ELF-1 (cell line): ENCODE results near the gene UTF1.
"Not testable (repeated sequence)": the region's sequence is repeated elsewhere in the genome, so short reads cannot be mapped to it uniquely, and the experiment has no call there.

Experiments used
- DNase-seq: peaks from one replicate; pipeline ENCODE4 v3.0.0-alpha.2; 2016; ENCODE audit warnings: low read depth, low spot score

Gene UTF1

GRCh38 chr10:133265052-133265451 lies 35.0 kb downstream of the UTF1 start:
- DNase-seq: not testable (repeated sequence)

DNA sequence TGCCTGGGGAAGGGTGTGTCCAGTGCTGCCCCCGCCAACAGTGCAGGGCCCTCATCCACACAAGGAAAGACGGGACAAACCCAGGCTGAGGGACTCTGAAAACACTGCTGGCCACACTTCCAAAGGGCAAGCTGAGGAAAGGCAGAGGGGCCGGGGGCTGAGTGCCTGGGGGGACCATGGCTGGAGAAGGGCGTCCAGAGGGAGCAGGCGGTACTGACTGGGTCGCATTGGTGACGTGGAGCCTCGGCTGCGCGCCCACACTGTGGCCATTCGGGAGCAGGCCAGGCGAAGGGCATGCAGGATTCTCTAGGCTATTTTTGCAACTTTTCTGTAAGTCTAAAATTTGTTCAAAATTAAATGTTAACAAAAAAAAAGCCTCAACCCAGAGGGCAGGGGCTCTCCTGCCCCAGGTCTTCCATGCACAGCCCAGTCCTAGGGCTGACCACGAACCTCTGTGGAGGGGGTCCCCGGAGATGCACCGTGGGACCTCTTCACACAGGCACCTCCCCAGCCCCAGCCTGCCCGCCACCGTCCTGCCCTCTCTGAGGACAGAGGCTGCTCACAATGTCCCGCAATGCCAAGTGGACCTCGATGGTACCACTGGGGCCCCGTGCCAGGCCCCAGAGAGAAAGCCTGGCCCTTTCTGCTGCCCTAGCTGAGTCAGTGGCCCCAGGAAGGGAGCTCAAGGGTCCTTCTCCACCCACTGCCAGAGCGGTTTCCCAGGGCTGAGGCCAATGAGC lies 36.2 kb downstream of the UTF1 start:
- no peak for DNase-seq

DNA sequence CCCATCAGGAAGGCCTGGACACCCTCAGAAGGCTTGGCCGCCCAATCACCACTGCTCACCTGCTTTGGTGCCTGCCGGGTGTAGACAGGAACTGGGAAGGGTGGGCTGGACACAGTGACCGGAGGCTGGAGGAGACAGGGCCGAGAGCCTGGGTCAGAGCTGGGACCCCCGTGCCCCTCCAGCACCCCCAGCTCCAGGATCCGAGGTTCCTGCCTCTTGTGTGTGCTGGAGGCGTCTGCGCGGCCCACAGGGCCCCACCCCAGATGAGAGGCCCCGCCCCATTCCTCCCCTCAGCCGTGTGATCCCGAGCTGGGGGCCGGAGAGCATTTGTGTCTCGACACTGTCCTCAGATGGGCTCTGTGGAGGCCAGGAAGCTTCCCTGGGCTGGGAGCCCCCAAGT lies 37.3 kb downstream of the UTF1 start:
- DNase-seq: no peak

- no peak for DNase-seq
These were observed 37.8 kb downstream of the UTF1 start for GRCh38 chr10:133267829-133268228.

GRCh38 chr10:133268532-133268931 lies 38.5 kb downstream of the UTF1 start:
- DNase-seq: no peak

- no peak for DNase-seq
These were observed 39.4 kb downstream of the UTF1 start for GRCh38 chr10:133269367-133269766.

- DNase-seq: no peak
These were observed 40.2 kb downstream of the UTF1 start for GRCh38 chr10:133270204-133270603.

DNA sequence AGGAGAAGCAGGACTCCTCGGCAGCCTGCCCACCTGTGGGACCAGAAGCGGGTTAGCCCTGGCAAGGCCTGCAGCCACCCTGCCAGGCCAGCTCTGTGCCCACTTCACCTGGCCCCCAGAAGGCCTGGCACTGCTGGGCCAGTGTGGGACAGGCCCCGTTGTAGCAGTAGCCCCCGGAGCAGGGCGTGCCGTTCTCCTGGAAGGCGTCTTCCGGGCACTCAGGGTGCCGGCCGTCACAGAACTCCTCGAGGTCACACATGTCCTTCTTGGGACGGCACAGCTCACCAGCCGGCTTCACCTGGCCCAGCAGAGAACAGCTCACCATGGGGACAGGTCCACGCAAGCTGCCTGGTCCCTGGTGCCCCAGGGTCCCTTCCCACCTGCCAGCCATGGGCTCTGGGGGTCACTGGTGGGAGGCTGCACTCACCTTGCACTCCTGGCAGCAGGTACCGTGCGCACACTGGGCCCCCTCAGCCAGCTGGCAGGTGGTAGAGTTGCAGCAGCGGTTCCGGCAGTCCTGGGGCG lies 40.8 kb downstream of the UTF1 start:
- no peak for DNase-seq

GRCh38 chr10:133271521-133272300 lies 41.7 kb downstream of the UTF1 start:
- no peak for DNase-seq

- no peak for DNase-seq
These were observed 42.4 kb downstream of the UTF1 start for GRCh38 chr10:133272301-133272963.

- no peak for DNase-seq
These were observed 43.0 kb downstream of the UTF1 start for GRCh38 chr10:133272964-133273420.

DNA sequence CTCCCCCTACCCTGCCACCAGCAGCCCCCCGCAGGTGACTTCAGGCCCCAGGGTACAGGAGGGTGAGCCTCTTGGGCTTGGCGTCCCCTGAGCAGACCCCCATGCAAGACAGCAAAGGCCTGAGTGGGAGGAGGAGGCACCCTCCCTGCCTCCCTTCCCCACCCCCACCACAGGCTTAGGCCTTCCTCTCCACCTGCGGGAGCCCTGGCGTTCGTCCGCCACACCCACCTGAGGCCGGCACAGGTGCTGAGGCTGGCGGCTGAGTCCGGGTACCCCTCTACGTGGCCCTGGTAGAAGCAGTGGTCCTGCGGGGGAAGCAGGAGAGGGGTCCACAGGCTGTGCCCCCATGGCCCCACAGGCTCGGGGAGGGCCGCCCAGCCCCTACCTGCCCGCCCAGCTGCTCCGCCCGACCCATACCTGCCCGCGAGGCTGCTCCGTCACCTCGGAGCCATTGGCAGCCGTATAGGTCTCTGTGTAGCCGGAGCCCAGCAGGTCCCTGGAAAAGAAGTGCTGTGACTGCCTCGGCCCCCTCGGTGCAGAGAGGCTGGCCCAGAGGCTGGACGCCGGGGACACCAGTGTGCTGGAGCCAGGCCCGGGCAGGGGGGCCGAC lies 43.6 kb downstream of the UTF1 start:
- DNase-seq: no peak

DNA sequence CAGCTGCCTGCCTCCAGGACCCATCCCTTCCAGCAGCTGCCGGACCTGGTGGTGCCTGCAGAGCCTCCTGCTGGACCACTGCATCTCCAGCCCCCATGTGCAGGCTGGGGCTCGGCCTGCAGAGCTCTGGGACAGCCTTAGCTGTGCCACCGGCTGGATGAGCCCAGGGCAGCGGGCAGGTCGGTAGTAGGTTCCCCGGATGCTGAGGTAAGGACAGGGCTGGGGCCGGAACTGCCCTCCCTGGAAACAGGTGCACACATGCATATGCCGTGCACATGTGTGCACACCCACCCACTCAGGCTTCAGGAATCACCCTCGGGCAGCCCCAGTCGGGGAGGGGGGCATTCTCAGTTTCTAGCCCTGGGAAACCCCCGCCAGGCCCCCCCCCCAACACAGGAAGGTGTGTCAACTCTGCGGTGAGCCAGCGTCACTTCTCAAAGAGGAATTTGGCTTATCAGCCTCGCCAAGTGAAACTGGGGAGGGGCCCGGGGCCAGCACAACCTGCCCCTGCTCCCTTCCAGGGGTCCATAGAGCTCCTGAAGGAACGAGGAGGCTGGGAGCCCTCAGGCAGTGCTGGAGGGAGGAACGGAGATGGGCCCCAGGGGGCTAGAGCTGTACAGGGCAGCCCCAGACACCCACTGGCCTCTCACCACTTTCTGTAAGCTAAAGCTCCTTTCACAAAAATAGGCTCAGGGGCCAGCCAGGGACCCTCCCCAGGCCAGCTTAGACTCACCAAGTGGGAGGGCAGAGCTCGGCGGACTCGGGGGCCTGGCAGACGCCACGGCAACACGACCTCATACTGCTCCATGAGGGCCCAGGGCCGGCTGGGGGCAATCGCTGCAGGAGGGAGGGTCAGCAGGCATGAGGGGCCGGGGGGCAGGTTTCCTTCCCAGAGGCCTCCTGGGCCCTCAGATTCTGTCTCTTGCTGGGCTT lies 45.0 kb downstream of the UTF1 start:
- DNase-seq: peak; percentile 57

GRCh38 chr10:133275684-133276092 lies 45.7 kb downstream of the UTF1 start:
- DNase-seq: peak; percentile 50

DNA sequence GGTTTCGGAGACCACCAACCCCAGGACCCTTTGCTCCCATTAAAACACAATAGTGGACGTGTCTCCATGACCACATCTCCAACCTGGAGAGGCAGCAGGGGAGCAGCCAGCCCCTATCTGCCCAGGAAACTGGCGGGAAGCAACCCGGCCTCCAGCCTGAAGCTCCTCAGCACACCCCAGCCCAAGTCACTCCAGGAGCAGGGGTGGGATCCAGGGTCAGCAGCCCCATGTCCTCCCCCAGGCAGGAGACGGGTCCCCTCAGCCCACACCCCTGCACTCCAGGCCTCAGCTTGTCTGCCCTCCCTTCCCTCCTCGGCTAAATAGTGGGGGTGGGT lies 46.0 kb downstream of the UTF1 start:
- peak; percentile 43 for DNase-seq

DNA sequence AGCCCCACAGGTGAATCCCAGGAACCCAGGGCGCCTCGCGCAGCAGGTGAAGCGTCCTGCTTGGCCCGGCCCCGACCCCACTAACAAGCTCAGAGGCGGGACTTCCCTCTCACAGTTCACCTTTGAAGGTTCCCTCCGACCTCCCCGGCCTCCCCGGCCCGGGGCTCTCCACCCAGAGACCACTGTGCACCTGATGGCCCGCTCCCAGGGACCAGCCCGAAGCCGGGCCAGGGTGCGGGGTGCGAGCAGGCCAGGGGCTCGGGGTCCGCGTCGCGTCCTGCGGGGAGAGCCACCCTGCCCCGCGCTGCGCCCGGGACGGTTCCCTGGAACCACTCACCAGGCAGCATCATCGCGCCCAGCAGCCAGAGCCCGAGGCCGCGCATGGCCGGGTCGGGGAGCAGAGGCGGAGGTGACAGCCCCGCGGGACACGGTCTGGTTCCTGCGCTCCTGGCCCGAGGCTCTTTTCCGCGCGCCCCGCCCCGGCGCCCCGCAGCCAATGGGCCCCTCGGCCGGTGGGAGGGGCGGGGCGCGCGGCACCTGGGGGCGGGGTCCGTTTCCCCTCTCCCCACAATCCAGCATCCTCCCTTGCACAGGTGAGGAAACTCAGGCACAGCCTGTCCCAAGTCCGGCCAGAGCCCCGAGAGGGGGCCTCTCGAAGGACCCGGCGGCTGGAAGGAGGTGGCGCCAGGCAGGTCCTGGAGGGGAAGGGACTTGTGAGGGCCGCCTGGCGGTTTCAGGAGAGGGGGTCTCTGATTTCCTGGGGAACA lies 46.6 kb downstream of the UTF1 start, which contains the start of gene ADAM8:
ADAM8 (minus strand) TSS at position 434 of the 767 bp plus-strand sequence; CDS start at position 383, 51 bp downstream.
- DNase-seq: peak; percentile 44

DNA sequence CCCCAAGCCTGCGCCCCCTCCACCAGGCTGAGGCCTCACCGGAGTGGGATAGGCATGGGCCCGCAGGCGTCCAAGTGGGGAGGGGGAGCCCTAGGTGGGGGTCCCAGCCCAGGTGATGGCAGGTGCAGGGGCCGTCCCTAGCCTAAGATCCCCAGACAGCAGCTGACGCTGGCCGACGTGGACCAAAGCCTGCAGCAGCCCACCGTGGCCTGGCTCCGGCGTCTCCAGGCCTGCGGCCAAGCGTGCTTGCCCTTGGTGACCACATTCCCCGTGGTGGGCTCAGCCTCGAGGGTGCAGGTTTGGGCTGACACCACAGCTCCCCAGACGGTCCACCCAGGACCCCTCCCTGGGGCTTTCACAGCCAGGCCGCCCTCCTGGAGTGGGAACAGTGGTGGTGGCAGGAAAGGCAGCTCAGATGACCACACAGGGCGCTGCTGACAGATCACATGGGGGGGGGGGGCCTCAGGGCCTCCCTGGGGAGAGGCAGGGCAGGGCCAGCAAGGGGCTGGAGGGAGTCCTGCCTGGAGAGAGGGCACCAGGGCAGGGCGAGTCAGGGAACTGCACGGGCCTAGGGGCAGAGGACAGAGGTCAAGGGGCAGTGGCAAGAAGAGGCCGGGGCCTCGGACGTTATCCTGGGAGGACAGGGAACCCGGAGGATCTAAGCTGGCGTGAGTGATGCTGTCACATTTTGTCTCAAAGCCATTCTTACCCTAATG lies 47.4 kb downstream of the UTF1 start:
- peak; percentile 17 for DNase-seq

GRCh38 chr10:133277993-133278576 lies 48.1 kb downstream of the UTF1 start:
- DNase-seq: no peak
